GM21723 (cell line): ENCODE results near the gene TMEM109.

Experiments
- ATAC-seq: cut with Tn5 transposase; IDR thresholded peaks from one replicate; pipeline ENCODE4 v1.9.1; 2021; ENCODE audit warnings: mild to moderate bottlenecking, moderate library complexity; ENCODE audit not compliant: unreplicated experiment

TMEM109 gene

DNA sequence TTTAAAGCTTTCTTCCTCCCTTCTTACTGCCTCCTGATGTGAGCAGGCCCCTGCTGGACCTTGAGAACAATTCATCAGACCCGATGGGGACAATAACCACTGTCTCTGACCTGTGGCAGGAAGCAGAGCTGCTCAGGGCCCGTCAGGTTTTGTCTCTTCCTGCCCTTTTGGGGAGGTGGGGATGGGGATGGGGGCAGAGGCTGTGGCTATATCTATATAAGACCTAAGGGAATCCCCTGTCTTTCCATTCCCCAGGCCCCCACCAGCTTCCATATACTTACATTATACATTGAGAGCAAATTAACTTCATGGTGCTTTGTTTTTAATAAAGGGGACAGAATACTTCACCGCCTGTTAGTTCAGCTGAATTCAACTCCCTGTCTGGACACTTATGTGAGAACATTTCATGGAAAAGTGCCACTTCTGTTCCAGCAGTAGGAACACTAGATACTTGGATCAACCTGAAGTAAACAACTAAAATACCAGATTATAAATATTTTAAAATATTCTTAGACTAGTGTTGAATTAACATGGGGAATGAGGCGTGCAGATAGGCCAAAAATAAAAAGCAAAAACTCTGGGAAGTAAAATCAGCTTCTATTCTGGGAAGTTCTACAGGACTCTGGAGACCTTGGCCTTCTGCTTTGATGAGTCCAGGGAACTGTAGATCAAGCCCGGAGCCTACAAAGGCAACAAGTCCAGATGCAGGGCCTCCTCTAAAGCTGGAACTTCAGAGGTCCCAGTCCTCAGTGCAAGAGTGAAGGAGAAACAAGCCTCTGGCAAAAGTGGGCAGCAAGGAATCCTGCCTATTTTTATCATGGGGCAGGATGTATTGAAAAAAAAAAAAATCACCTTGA, 35.5 kb upstream of the TMEM109 start:
- ATAC-seq, result no peak

DNA sequence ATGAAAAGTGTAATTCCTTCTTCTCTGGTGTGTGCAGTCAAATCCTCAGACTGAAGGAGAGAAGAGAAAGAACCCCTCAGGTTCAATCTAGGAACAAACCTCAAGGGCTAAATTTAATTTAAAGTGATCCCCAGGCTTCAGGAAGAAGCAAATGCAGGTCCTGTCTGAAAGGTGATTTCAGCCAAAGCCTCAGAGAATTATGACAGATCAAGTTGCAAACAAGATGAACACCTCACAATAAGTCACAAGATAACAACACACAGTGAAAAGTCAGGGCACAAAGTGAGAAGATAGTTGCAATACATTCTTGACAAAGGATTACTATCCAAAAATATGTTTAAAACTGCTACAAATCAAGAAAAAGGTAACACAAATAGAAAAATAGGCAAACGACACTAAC, 34.9 kb upstream of the TMEM109 start:
- ATAC-seq, result no peak

DNA sequence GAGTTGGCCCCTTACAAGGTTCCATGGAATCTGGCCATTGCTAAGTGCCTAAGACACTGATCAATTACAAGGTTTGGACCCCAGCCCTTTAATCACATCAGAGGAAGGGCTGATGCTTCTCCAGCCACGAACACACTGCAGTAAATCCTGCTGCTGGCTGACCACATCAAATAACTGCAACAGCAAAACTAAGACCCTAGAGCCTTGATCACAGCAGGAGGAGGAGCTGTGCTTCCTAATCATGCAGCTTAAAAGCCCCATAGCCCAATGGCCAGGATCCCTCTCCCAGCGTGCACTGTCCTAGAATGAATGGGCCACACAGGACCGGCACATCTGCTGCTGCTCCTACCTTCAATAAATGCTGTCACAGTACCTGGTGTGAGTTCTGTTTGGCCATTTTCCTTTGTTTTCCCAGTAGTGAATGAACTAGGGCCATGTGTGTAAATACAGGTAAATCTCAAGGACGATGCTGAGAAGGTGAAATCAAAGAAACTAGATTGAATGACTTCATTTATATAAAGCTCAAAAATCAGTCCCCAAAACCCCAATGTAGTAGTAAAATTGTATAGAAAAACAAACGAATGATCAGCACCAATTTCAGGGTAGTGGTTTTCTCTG, 33.9 kb upstream of the TMEM109 start:
- no peak for ATAC-seq

DNA sequence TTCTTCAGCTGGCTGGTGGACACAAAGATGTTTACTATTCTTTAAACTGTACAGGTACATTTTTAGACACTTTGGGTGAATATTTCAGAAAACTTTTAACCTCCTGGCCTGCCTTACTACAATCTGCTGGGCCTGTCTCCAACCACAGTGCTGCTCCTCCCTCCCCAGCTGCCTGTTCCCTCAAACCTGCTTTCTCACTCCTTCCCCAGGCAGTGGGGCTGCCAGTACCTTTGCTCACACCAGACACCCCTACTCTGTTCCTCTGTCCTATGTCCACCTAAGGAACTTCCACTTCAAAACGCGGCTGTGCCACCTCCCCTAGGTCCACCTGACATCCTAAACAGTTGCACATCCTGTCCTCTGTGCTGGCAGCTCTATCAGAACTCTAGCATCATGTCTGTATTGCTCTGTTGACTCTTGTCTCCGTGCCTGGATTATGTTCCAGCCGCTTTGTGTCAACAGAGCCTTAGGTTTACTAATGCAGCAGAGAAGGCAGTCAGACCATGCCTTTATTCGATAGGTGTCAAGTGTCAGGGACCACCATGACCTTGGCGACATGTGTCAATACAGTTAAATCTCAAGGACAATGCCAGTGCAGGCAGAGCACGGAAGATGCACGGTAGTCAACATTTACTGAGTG, 33.2 kb upstream of the TMEM109 start:
- no peak for ATAC-seq

DNA sequence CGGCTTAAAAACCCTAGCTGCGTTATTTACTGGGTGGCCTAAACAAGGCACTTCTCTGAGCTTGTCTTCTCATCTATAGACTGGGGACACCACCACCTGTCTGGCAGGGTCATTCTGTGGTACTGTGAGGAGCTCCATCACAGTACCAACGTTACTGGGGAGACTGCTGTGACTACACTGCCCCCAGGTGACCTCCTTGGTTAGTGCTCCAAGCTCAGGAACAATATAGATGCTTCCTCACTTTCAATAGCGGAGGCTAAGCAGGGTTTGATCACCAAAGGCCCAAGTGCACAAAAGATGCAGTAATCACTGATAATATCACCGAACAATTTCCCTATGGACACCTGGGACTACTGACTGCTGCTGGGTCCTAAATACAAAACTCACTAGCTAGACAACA, 26.4 kb upstream of the TMEM109 start:
- ATAC-seq, result peak; percentile 68

DNA sequence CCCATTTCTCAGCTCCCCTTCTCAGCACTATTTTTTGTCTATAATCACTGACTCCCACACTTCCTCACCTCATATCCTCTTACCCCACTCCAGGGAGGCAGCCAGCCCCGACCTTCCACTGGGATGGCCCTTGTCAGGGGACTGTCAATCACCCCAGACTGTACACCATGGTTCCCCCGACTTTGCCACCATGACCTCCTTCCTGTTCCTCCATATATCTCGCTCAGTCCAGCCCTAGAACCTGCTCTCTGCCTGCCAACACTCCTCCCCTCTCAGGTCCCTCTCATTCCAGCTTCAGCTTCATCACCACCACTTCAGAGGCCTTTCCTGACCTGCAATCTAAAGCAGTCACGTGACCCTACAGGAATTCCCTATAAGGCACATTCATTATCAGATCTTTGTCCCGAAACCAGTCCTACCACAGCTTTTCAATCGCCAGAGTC, 24.1 kb upstream of the TMEM109 start:
- ATAC-seq, result no peak

DNA sequence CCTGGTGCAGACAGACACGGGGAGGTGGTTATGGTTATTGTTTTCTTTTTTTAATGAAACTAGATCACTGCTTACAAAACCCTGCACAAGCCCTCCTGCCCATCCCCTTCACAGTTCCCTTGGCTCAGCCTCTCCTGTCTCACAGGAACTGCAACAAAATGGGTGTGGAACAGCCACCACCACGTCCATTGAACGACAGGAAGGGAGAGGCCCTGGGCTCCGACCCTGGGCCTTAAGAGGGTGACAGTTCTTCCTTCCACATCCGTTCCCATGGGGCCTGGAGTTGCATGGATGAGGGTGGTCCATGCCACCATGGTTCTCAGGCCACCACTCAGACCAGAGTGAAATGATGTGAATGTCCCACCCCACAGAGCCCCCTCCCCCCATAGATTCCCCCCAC, 23.3 kb upstream of the TMEM109 start:
- no peak for ATAC-seq

DNA sequence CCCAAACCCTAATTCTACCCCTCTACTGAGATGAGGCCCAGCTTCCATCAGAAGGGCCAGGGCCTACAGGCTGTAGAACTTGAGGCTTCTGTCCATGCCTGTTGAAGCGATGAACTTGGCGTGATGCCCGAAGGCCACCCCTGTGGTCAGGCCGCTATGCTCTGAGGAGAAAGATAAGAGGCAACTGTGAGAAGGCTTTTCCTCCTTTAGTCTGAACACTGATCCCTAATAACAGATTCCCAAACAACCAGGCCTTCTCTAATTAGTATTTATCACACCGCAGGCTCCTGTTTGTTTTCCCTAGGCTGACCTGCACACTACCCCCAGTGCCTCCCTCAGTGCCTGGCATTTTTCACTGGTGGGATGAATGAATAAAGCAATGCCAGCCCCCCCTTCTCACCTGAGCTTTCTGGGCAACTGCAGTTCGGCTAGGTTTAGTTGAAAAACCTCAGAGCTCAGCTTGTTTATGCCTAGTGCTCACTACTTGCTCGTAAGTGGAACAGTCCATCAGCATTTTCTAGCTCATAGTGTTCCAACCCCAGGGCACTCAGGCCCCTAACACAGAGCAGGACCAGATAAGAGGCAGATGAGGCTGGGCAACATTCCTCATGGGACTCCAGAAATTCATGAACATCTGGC, 22.7 kb upstream of the TMEM109 start:
- no peak for ATAC-seq

DNA sequence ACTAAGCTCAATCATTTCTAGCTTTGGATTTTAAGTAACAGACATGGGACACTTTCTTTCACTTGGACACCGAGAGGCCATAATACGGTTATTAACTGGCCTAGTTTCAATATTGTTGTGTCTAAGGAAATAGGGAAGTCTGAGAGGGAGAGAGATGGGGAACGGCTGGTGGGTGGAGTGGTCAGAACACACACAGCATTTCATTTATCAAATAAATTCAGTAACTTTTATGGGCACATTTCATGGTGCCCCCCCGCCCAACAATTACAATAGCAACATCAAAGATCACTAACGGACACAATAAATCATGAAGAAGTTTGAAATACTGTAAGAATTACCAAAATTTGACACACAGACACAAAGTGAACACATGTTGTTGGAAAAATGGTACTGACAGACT, 18.3 kb upstream of the TMEM109 start:
- ATAC-seq, result no peak

DNA sequence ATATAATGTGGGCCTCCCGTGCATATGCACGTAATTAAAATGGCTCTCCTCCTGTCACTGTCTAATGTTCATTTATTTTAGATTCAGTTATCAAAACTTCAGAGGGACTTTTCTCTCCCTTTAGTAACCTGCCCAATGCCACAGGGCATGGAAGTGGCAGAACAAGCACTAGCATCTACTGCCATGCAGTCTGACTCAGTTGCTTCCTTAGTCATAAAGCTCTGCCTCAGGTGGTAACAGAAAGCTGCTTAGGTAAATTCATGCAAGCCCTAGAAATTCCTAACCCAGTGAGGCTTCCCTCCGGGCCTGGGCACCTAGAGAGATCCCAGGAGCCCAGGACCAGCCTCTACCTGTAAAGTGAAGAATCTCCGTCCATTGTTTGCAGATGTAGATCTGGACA, 16.5 kb upstream of the TMEM109 start:
- ATAC-seq, result no peak

DNA sequence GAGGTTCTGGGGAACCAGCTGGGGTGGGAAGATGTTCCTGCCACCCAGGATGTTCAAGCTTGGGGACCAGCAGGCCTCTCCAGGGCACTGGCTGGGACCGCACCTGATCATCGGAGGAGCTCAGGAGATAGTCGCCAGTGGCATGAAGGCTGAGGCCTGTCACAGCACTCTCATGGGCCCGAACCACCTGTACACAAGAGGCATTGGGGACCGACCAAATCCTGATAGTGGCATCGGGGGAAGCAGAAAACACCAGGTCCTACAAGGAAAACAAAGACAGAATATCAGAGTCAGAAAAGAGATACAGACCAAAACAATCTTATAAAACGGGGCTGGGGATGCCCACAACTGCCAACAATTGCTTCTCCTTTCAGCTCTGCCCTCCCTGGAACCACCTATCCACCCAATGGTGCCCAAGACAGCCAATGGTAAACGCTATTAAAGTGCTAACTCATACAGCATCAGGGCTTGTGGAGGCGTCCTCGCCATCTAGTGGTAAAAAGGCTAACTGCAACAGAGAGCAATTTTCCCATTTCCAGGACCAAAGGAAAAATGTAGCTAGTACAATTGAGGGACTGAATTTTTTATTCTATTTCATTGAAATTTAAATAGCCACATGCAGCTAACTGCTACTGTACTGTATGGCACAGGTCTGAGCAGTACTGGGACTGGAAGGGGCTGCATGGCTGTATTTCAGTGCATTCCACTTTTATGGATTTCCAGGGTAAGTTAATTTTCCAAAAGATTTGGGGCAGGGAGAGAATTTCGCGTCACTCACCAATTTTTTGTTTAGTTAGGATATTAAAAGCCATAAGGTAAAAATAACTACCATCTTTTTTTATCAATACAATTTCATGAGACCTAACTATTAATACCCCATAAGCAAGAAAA, 14.7 kb upstream of the TMEM109 start:
- no peak for ATAC-seq

DNA sequence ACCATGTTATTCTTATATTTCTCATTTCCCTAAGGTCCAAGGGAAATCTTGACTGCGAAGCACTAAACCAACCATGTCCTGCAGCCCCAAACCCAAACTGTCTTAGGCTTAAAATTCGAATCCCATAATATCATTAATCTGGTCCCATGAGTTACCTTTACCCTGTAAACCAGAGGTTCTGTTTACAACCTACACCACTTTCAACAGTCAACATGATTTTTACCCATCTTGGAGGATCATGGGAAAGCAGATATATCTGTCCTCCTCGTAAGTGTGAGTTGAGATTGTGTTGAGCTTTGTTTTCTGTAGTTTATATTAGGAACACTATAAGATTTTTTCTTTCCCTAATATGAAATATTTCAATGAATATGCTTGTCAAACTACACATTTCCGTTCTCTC, 14.0 kb upstream of the TMEM109 start:
- ATAC-seq, result no peak

DNA sequence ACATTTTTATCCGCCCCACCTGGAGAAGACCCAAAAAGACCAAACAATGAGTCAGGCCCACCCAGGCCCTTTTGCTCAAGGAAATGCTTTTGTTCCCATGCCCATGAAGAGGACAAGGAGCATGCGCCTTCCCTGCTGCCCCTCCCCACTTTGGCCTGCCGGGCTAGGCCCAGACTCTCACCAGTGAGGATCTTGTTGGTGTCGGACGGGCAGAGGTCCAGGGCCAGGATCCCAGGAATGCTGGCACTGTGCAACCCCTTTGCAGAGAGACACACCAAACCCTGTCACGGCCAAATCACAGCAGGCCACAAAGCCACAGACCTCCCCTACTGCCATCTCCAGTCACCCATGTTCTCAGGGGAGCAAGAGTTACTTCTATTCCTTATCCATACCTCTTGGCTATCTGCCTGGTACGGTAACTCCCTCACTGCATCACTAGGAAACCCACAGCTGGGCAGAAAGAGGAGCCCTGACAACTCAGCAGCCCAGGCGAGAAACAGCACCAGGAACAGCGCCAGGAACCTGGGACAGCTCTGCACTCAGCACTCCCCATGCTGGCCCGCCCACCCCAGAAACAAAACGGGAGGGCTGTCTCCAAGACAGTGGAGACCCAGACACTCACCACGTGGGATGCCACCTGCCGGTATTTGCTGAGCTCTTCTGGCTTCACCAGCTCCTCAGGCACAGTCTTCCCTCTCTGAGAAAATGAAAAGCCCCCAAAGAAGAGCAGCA, 13.1 kb upstream of the TMEM109 start:
- no peak for ATAC-seq

DNA sequence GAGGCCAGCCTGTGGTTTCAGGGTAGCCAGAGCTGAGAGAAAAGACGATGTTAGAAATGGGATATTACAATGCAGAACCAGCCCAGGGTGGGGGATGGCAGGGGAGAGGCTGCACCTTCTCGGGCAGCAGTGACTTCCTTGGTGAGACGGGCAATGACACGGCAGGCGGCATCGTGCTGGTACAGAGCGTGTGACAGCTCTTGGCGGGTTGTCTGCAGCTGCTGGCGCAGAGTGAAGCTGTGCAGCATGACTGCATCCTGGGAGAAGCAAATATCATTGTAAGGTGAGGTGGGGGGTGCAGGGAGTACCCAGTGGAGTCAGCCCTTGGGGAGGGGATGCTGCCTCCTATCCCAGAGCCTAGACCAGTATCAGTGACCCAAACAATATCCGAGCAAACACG, 11.3 kb upstream of the TMEM109 start:
- no peak for ATAC-seq

DNA sequence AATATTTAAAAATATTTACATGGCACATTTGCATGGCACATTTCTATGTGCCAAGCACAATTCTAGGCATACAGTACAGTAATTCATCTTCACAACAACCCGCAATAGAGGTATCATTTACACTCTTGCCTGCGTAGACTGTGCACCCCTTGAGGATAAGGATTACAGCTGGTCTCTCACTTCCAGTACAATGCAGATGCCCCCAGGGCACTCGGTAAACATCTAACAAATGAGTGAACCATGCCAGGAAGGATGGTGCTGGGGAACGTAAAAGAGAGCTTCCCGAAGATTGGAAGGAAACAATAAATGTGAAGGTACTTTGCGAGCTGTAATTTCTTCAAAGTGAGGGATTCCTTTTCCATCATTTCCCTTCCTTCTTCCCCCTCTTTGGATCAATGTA, 8.9 kb upstream of the TMEM109 start:
- no peak for ATAC-seq

DNA sequence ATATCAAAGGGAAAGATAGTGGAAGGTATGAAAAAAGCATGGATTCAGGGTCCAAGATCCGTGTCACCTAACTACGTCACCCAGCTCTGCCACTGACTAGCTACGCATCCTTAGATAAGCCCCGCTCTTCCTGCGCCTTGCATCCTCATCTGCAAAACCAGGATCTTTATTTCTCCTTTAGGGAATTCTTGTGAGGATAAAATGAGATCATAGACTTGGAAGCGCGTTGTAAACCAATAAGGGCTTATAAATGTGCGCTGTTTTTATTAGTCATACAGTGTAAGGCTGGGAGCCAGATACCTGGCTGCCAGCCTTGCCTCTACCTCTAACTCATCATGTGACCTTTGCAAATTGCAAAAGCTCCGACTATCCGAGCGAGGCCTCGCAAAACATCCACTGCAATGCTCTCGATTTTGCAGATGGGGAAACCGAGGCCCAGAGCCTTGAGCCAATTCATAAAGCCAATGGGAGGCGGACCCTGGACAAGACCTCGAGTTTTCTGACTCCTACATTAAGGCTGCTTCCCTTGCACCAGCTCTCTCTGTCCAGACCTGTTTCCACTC, 8.3 kb upstream of the TMEM109 start:
- ATAC-seq, result no peak

DNA sequence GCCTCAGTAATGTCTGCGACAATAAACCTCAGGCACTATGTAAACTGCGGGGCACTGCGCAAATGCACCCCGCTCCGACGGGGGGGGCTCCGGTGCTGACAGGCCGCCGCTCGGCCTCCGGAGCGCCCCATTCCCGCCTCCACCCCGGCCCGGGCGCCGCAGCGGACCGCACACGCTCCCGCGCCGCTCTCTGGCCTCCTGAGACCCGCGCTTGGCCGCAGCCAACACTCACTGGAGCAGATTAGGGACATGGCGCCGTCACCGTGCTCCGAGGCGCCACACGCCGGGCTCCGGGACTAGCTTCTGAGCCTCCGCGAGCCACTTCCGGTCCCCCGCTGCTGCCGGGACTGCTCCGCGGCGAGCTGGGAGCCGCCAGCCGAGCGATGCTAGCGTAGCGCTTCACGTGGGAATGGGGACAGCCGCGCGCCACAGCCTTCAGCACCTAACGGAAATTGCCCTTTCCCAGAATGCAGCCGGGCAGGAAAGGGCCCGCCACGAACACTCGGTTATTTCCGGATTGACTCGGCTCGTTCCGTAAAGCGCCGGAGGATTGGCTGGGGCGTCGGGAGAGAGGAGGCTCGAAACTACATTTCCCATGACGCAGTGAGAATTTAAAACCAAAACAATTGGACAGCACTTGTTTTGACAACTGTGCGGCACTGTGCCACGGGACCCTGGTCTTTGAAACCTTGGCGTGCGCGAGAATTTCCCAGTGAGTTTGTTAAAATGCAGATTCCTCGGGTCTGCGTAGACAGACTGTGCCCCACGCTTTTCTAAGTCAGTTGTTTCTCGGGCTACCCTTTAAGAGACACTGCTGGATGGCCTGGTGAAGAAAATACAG, 7.6 kb upstream of the TMEM109 start, which contains the start of gene PRPF19:
Gene PRPF19, minus strand, starts transcription at position 454 of the 841 bp plus-strand sequence. Its CDS starts 203 bp downstream, at position 251.
- peak; percentile 71 for ATAC-seq

DNA sequence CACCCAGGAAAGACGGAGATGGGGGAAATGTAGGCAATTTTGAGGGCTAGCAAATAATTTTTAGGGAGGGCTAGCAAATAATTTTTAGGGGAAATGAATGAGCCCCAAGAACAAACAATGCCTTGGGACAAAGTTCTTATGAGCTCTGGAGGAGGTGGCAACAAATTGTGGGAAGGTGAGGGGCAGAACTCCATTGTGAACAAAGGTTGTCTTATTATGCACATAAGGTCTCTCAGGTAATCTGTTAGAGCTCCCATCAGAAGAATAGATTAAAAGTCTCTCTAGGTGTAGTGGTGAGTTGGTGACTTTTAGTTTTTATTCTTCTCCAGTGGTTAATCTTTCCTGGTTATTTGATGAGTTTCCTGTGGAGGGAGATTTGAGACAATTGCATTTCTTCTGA, 5.2 kb upstream of the TMEM109 start:
- ATAC-seq, result no peak
